HEK293T (cell line): ENCODE data around the gene CHMP1A.

Experiments used
- CTCF ChIA-PET: fragments of 350-600 bp; formaldehyde crosslinking; extraction: SDS; loops from one replicate; lab custom pipeline; 2021; ENCODE audit warnings: antibody characterized with exemption, inconsistent platforms; lab: Yijun Ruan, JAX
- POLR2A ChIA-PET: fragments of 350-600 bp; formaldehyde crosslinking; extraction: SDS; loops from one replicate; lab custom pipeline; 2020; ENCODE audit warnings: antibody characterized with exemption, inconsistent platforms; lab: Yijun Ruan, JAX
- DNase-seq: peaks from one replicate; pipeline ENCODE4 v3.0.0; 2012; ENCODE audit warnings: mixed read lengths; ENCODE audit errors: extremely low spot score
- ARNT ChIP-seq: fragments of 450-650 bp; IDR thresholded peaks from 2 replicates; pipeline ENCODE4 v1.6.1; 2017; ENCODE audit warnings: mild to moderate bottlenecking
- BHLHE40 ChIP-seq: fragments of 450-650 bp; IDR thresholded peaks from 2 replicates; pipeline ENCODE4 v1.6.1; 2016; ENCODE audit warnings: mild to moderate bottlenecking, moderate library complexity, borderline replicate concordance
- CTBP1 ChIP-seq: fragments of 450-650 bp; IDR thresholded peaks from 2 replicates; pipeline ENCODE4 v1.6.1; 2016; ENCODE audit warnings: borderline replicate concordance
- ELF4 ChIP-seq: fragments of 450-650 bp; IDR thresholded peaks from 2 replicates; pipeline ENCODE4 v1.6.1; 2017; ENCODE audit warnings: antibody characterized with exemption
- FOXA1 ChIP-seq: fragments of 450-650 bp; IDR thresholded peaks from 2 replicates; pipeline ENCODE4 v1.6.1; 2016; ENCODE audit warnings: mild to moderate bottlenecking
- FOXK2 ChIP-seq: fragments of 450-650 bp; IDR thresholded peaks from 2 replicates; pipeline ENCODE4 v1.6.1; 2016; ENCODE audit warnings: mild to moderate bottlenecking
- FOXM1 ChIP-seq: fragments of 450-650 bp; IDR thresholded peaks from 2 replicates; pipeline ENCODE4 v1.6.1; 2017; ENCODE audit warnings: mild to moderate bottlenecking, borderline replicate concordance
- HDGF ChIP-seq: fragments of 450-650 bp; IDR thresholded peaks from 2 replicates; pipeline ENCODE4 v1.6.1; 2017; ENCODE audit warnings: antibody characterized with exemption, borderline replicate concordance
- L3MBTL2 ChIP-seq: fragments of 450-650 bp; conservative IDR thresholded peaks from 2 replicates; pipeline ENCODE4 v1.6.1; 2016; ENCODE audit warnings: mild to moderate bottlenecking
- LEF1 ChIP-seq: fragments of 450-650 bp; IDR thresholded peaks from 2 replicates; pipeline ENCODE4 v1.6.1; 2017; ENCODE audit warnings: mild to moderate bottlenecking, borderline replicate concordance
- NFRKB ChIP-seq: fragments of 450-650 bp; IDR thresholded peaks from 2 replicates; pipeline ENCODE4 v1.6.1; 2016; ENCODE audit warnings: mild to moderate bottlenecking, moderate library complexity
- PKNOX1 ChIP-seq: fragments of 450-650 bp; IDR thresholded peaks from 2 replicates; pipeline ENCODE4 v1.6.1; 2016
- SP1 ChIP-seq: fragments of 450-650 bp; IDR thresholded peaks from 2 replicates; pipeline ENCODE4 v1.6.1; 2017
- SUZ12 ChIP-seq: fragments of 450-650 bp; IDR thresholded peaks from 2 replicates; pipeline ENCODE4 v1.6.1; 2016; ENCODE audit warnings: mild to moderate bottlenecking
- TARDBP ChIP-seq: fragments of 450-650 bp; IDR thresholded peaks from 2 replicates; pipeline ENCODE4 v1.6.1; 2016
- ZNF384 ChIP-seq: fragments of 450-650 bp; IDR thresholded peaks from 2 replicates; pipeline ENCODE4 v1.6.1; 2016

Gene CHMP1A

GRCh38 chr16:89629827-89630610 lies 27.5 kb downstream of the CHMP1A start:
- POLR2A ChIA-PET = no interaction called here
- DNase-seq = no peak
- CTCF ChIA-PET = no interaction called here
- TF ChIP-seq HDGF = no peak
- TF ChIP-seq CTBP1 = no peak
- no peak for TF ChIP-seq LEF1
- TF ChIP-seq ZNF384 = no peak
- TF ChIP-seq BHLHE40 = no peak
- no peak for TF ChIP-seq PKNOX1
- no peak for TF ChIP-seq FOXK2
- no peak for TF ChIP-seq TARDBP
- no peak for TF ChIP-seq L3MBTL2
- no peak for TF ChIP-seq ELF4
- no peak for TF ChIP-seq SUZ12
- no peak for TF ChIP-seq FOXM1
- no peak for TF ChIP-seq FOXA1
- no peak for TF ChIP-seq ARNT
- TF ChIP-seq SP1 = no peak
- TF ChIP-seq NFRKB = no peak

- DNase-seq = no peak
- TF ChIP-seq L3MBTL2 (no peak), FOXA1 (no peak), HDGF (no peak), FOXK2 (no peak), ARNT (no peak), BHLHE40 (no peak), CTBP1 (no peak), SP1 (no peak), PKNOX1 (no peak), LEF1 (no peak), ZNF384 (no peak), ELF4 (no peak), SUZ12 (no peak), NFRKB (no peak), FOXM1 (no peak), TARDBP (no peak)
- CTCF ChIA-PET = no interaction called here
- POLR2A ChIA-PET = no interaction called here
These were observed 32.4 kb downstream of the CHMP1A start for GRCh38 chr16:89624777-89625761.

DNA sequence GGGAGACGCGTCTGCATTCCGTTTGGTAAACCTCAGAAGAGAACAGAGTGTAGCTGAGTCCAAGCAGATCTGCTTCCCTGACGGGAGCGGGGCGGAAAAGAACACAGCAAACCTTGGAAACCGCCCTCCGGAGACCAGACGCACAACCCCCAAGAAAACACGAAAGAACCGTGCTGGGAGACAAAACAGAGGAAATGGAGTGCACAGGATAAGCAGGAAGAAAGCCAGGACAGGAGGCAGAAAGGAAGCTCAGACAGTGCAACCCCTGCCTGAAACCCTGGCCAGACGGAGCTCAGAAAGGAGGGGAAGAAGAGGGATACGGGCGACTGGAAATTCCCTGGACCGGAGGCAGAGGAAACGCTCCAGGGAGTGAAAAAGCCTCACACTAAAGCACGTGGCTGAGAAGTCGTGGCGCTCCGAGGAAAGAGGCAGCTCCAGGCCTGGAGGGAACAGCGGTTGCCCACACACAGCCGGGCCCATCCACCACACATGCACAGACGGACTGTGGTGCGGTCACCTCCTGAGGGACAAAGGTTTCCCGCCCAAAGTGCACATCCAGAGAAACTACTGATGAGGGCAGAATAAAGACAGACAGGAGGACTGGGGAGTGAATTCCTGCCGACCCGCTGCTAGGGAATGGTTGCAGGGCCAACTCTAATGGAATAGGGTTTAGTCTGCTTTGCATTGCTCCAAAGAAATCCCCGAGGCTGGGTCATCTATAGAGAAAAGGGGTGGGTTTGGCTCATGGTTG lies 33.8 kb downstream of the CHMP1A start:
- TF ChIP-seq ZNF384 (no peak), L3MBTL2 (peak; percentile 31; the same call in 1 of the 2 replicates), FOXK2 (no peak)
- ChIA-PET CTCF (interaction anchor here (0.6 kb wide), 1 partner anchor 302 kb away, joined by 7 read pairs; no protein-coding TSS in a partner anchor), POLR2A (no interaction called here)
- no peak for DNase-seq

- POLR2A ChIA-PET = no interaction called here
- TF ChIP-seq PKNOX1 (no peak), ZNF384 (no peak), L3MBTL2 (no peak)
- CTCF ChIA-PET = no interaction called here
- DNase-seq = no peak
These were observed 35.7 kb downstream of the CHMP1A start for GRCh38 chr16:89621698-89622409.

GRCh38 chr16:89621136-89621697 lies 36.3 kb downstream of the CHMP1A start:
- DNase-seq = no peak
- CTCF ChIA-PET = no interaction called here
- TF ChIP-seq FOXA1 (no peak), TARDBP (no peak), SUZ12 (no peak), BHLHE40 (no peak), ZNF384 (no peak), NFRKB (no peak), ARNT (no peak), HDGF (no peak), L3MBTL2 (no peak), LEF1 (no peak)
- POLR2A ChIA-PET = no interaction called here
